Endothelial cell of umbilical vein (primary cell): ENCODE results near the gene CLIP1. TPM values are rescaled to one million over a fixed set of nuclear protein-coding genes. Genes with fewer than 3 reads are reported as not detected.
A peak's percentile ranks its signal among the peaks of the same experiment; 100 is the strongest.

Source experiments
- BruUV-seq: library from RNA; stranded (reverse); fragments of 400-500 nt; replicated peaks from 2 replicates; lab custom pipeline; 2021; lab: Mats Ljungman, UMichigan
- CTCF ChIA-PET: fragments of 300-600, 350-600 bp; sonication (Branson Sonifier 250); formaldehyde crosslinking; loops from one replicate; lab custom pipeline; 2021; ENCODE audit warnings: antibody characterized with exemption, inconsistent platforms; lab: Charles Lee
- POLR2A ChIA-PET: fragments of 300-600, 350-600 bp; sonication (Branson Sonifier 250); formaldehyde crosslinking; loops from one replicate; lab custom pipeline; 2021; ENCODE audit warnings: antibody characterized with exemption, inconsistent platforms; lab: Charles Lee
- DNase-seq: peaks from one replicate; pipeline ENCODE4 v3.0.0-alpha.2; 2011; ENCODE audit warnings: low read depth, low spot score
- FAIRE-seq: peaks from 2 replicates; lab custom pipeline; 2011; peaks lifted over from hg19 to GRCh38; lab: Jason Lieb, UNC
- H2AFZ ChIP-seq: 2 replicates; pipeline ENCODE4 v1.6.0; 2012; ENCODE audit warnings: low read depth, low read length, control low read depth, inconsistent platforms
- H3K27ac ChIP-seq: 2 replicates; pipeline ENCODE4 v1.5.1; 2011; ENCODE audit warnings: low read depth, mild to moderate bottlenecking, control low read depth, low read length, moderate library complexity; ENCODE audit not compliant: insufficient read depth
- H3K27me3 ChIP-seq, 2 experiments: 2 replicates each; pipeline versions ENCODE4 v1.6.0 to v1.6.1; 2011; ENCODE audit warnings: low read length in 2 of 2, mixed read lengths in 1 of 2; ENCODE audit not compliant: control insufficient read depth in 2 of 2, insufficient read depth in 2 of 2
- H3K36me3 ChIP-seq, 2 experiments: 2 replicates in 1 of 2; 3 replicates in 1 of 2; pipeline ENCODE4 v1.5.1; 2011; ENCODE audit warnings: low read length in 2 of 2, mild to moderate bottlenecking in 1 of 2, moderate library complexity in 1 of 2; ENCODE audit not compliant: control insufficient read depth in 2 of 2, insufficient read depth in 2 of 2; ENCODE audit errors: extremely low read depth in 1 of 2
- H3K4me1 ChIP-seq: 3 replicates; pipeline ENCODE4 v1.5.1; 2011; ENCODE audit warnings: mild to moderate bottlenecking, low read length; ENCODE audit not compliant: control insufficient read depth, insufficient read depth; ENCODE audit errors: extremely low read depth
- H3K4me2 ChIP-seq: 2 replicates; pipeline ENCODE4 v1.6.1; 2011; ENCODE audit warnings: low read length, control low read depth, mixed read lengths; ENCODE audit not compliant: insufficient read depth
- H3K4me3 ChIP-seq, 3 experiments: fragments of 200-600 bp in 1 of 3; sonication (generic), shearing (Covaris generic) in 1 of 3; replicated peaks in 1 of 3; 2 replicates each; pipeline ENCODE4 v1.5.1; 2011 to 2016; ENCODE audit warnings: control low read depth in 3 of 3, low read length in 3 of 3, mild to moderate bottlenecking in 2 of 3, inconsistent platforms in 1 of 3, low read depth in 1 of 3, moderate library complexity in 1 of 3; ENCODE audit not compliant: insufficient read depth in 1 of 3
- H3K79me2 ChIP-seq: 2 replicates; pipeline ENCODE4 v1.6.0; 2012; ENCODE audit warnings: low read length, inconsistent platforms; ENCODE audit not compliant: control insufficient read depth, insufficient read depth
- H3K9ac ChIP-seq: replicated peaks from 2 replicates; pipeline ENCODE3; 2011; ENCODE audit warnings: low read length, control low read depth; ENCODE audit not compliant: insufficient read depth; ENCODE audit errors: extremely low read depth
- H3K9me1 ChIP-seq: replicated peaks from 3 replicates; pipeline ENCODE4 v1.6.0; 2011; ENCODE audit warnings: mild to moderate bottlenecking, low read length; ENCODE audit not compliant: control insufficient read depth, insufficient read depth; ENCODE audit errors: extremely low read depth
- H3K9me3 ChIP-seq: replicated peaks from 2 replicates; pipeline ENCODE4 v1.5.1; 2012; ENCODE audit warnings: low read length, inconsistent platforms; ENCODE audit not compliant: control insufficient read depth, insufficient read depth
- H4K20me1 ChIP-seq: replicated peaks from 2 replicates; pipeline ENCODE3; 2011; ENCODE audit warnings: mild to moderate bottlenecking, low read length; ENCODE audit not compliant: control insufficient read depth, insufficient read depth; ENCODE audit errors: extremely low read depth
- CTCF ChIP-seq, 2 donors: IDR thresholded peaks; 1 replicate in 1 of 2; 2 replicates in 1 of 2; pipeline ENCODE4 v1.5.1; 2011; ENCODE audit warnings: low read length in 2 of 2, mild to moderate bottlenecking in 2 of 2, moderate library complexity in 2 of 2, control low read depth in 1 of 2, inconsistent platforms in 1 of 2, low read depth in 1 of 2; ENCODE audit not compliant: insufficient read depth in 1 of 2; ENCODE audit errors: extremely low read depth in 1 of 2
- EZH2 ChIP-seq: IDR thresholded peaks from 2 replicates; pipeline ENCODE4 v1.6.1; 2012; ENCODE audit warnings: borderline replicate concordance, low read depth, mild to moderate bottlenecking, moderate library complexity, low read length, inconsistent platforms; ENCODE audit not compliant: severe bottlenecking
- FOS ChIP-seq: IDR thresholded peaks from 2 replicates; pipeline ENCODE4 v1.6.1; 2011; ENCODE audit warnings: mild to moderate bottlenecking, low read length, moderate library complexity, borderline replicate concordance; ENCODE audit not compliant: insufficient read depth
- GATA2 ChIP-seq: IDR thresholded peaks from 2 replicates; pipeline ENCODE4 v1.7.0; 2011; ENCODE audit warnings: low read depth, mild to moderate bottlenecking, moderate library complexity, mixed read lengths, low read length; ENCODE audit not compliant: insufficient read length, insufficient read depth
- JUN ChIP-seq: IDR thresholded peaks from 2 replicates; pipeline ENCODE4 v1.6.1; 2011; ENCODE audit warnings: borderline replicate concordance, low read depth; ENCODE audit not compliant: insufficient read length, insufficient read depth
- MAX ChIP-seq: IDR thresholded peaks from 2 replicates; pipeline ENCODE4 v1.6.1; 2011; ENCODE audit not compliant: insufficient read depth, insufficient read length
- MYC ChIP-seq: IDR thresholded peaks from one replicate; pipeline ENCODE4 v1.6.1; 2011; ENCODE audit warnings: mild to moderate bottlenecking, low read depth, low read length
- POLR2A ChIP-seq: IDR thresholded peaks from 2 replicates; pipeline ENCODE4 v1.6.1; 2012; ENCODE audit warnings: low read depth, mild to moderate bottlenecking, control low read depth, low read length
- POLR2AphosphoS5 ChIP-seq: IDR thresholded peaks from 2 replicates; pipeline ENCODE4 v1.6.1; 2012; ENCODE audit warnings: low read depth, mild to moderate bottlenecking, control low read depth, low read length, moderate library complexity; ENCODE audit not compliant: insufficient read depth
- dilution Hi-C: fragments of 300-500 bp; cut with MboI; formaldehyde crosslinking; loops from one replicate; pipeline ENCODE4 v1.15.0; 2019; ENCODE audit warnings: low sequenced_read_pairs; ENCODE audit not compliant: extremely low pct_ligation_motif_present
- intact Hi-C: fragments of 100-400 bp; cut with micrococcal nuclease; formaldehyde crosslinking; loops from one replicate; pipeline ENCODE4 v1.10.0; 2022
- polyA plus RNA-seq, 4 experiments: library from polyadenylated mRNA; depleted of rRNA in 3 of 4; stranded (reverse) in 3 of 4; unstranded in 1 of 4; fragments of >200 nt; gene quantifications; 2 replicates each; pipeline versions ENCODE4 v1.2.1 to v1.2.3, GENCODE V29; 2011 to 2012; ENCODE audit warnings: missing spikeins in 1 of 4
- total RNA-seq: library from RNA; stranded (reverse); gene quantifications from 2 replicates; pipeline ENCODE4 v1.2.3, GENCODE V29; 2021

The CLIP1 gene
- total and polyA plus RNA-seq, 2 donors (not counting 3 experiments of a cell fraction or from before 2014, with no cell fraction given), result 56.5 to 84.3 TPM

GRCh38 chr12:122395319-122395718 lies 27.1 kb downstream of the CLIP1 start:
- H3K36me3 ChIP-seq, result no peaks in the 10 kb centered on the region
- H3K4me3 ChIP-seq, result no peak overlapping the region
- ChIA-PET POLR2A (interaction anchor here (0.5 kb wide), 1 partner anchor 27 kb away, joined by 4 read pairs; no protein-coding TSS in a partner anchor), CTCF (interaction anchor here (0.8 to 2.0 kb wide), 4 partner anchors 11 to 76 kb away, joined by 3 to 25 read pairs (median 4); partner anchors contain the start of gene CLIP1)
- BruUV-seq, result no TSS peak
- H3K9ac ChIP-seq, result no peak overlapping the region
- H3K27ac ChIP-seq, result peak overlapping the region; percentile 40
- dilution Hi-C loops (no loop called here), intact Hi-C loops (no loop called here)
- H3K79me2 ChIP-seq, result peaks cover 58% of the 10 kb centered on the region
- H3K9me1 ChIP-seq, result no peaks in the 10 kb centered on the region
- no peaks in the 10 kb centered on the region for H3K27me3 ChIP-seq
- no peaks in the 10 kb centered on the region for H4K20me1 ChIP-seq
- H3K4me2 ChIP-seq, result no peak overlapping the region
- peaks cover 18% of the 10 kb centered on the region for H3K4me1 ChIP-seq
- TF ChIP-seq GATA2, result peak; percentile 59
- TF ChIP-seq MAX, result no peak
- no peak for TF ChIP-seq POLR2A
- no peak for TF ChIP-seq MYC
- no peak for TF ChIP-seq POLR2AphosphoS5
- TF ChIP-seq EZH2, result no peak
- peak; percentile 47 for TF ChIP-seq JUN
- no peak for TF ChIP-seq CTCF (IDR thresholded peaks at IDR 0.05; ENCODE audit: extremely low read depth in 1 of 2, insufficient read depth in 1 of 2, low read depth in 1 of 2, low read length in 2 of 2)
- peak; percentile 56 for TF ChIP-seq FOS
- peak; percentile 61 for DNase-seq
- FAIRE-seq, result peak; percentile 74
- no peak overlapping the region for H2AFZ ChIP-seq
- H3K9me3 ChIP-seq, result no peaks in the 10 kb centered on the region
